Effector memory CD4-positive, alpha-beta T cell (primary cell): ENCODE measurements around the gene KRIT1.
"Not testable (repeated sequence)": the region's sequence is repeated elsewhere in the genome, so short reads cannot be mapped to it uniquely, and the experiment has no call there.

ENCODE experiments used
- DNase-seq, 3 donors: peaks; one replicate each; pipeline ENCODE4 v3.0.0-alpha.2; 2020
- H3K27ac ChIP-seq: 2 replicates; pipeline ENCODE4 v1.7.0; 2013; ENCODE audit warnings: mild to moderate bottlenecking, low read length, moderate library complexity; ENCODE audit not compliant: insufficient read depth, poor library complexity, severe bottlenecking
- H3K27me3 ChIP-seq: replicated peaks from 2 replicates; pipeline ENCODE4 v1.7.0; 2013; ENCODE audit warnings: mild to moderate bottlenecking, low read length; ENCODE audit not compliant: insufficient read depth, control insufficient read depth, poor library complexity, severe bottlenecking
- H3K36me3 ChIP-seq: 2 replicates; pipeline ENCODE4 v1.7.0; 2013; ENCODE audit warnings: mild to moderate bottlenecking, low read length, moderate library complexity; ENCODE audit not compliant: control insufficient read depth, insufficient read depth
- H3K4me1 ChIP-seq: 2 replicates; pipeline ENCODE4 v1.7.0; 2013; ENCODE audit warnings: low read length, mild to moderate bottlenecking; ENCODE audit not compliant: control insufficient read depth, insufficient read depth, poor library complexity, severe bottlenecking
- H3K4me3 ChIP-seq: 2 replicates; pipeline ENCODE4 v1.7.0; 2013; ENCODE audit warnings: low read length, low read depth, mild to moderate bottlenecking; ENCODE audit not compliant: insufficient read depth, poor library complexity, severe bottlenecking
- H3K9me3 ChIP-seq: 2 replicates; pipeline ENCODE4 v1.7.0; 2013; ENCODE audit warnings: mild to moderate bottlenecking, low read length, moderate library complexity; ENCODE audit not compliant: control insufficient read depth

KRIT1 gene

GRCh38 chr7:92276460-92276864 lies 30.7 kb upstream of the KRIT1 start:
- Histone ChIP-seq H3K4me1 (no peaks in the 10 kb centered on the region), H3K36me3 (no peaks in the 10 kb centered on the region), H3K27me3 (no peaks in the 10 kb centered on the region), H3K9me3 (no peaks in the 10 kb centered on the region), H3K4me3 (no peak overlapping the region), H3K27ac (no peak overlapping the region)
- no peak for DNase-seq

GRCh38 chr7:92275327-92275726 lies 29.6 kb upstream of the KRIT1 start:
- H3K27ac ChIP-seq, result no peak overlapping the region
- no peaks in the 10 kb centered on the region for H3K9me3 ChIP-seq
- no peak for DNase-seq
- H3K4me1 ChIP-seq, result no peaks in the 10 kb centered on the region
- H3K27me3 ChIP-seq, result no peaks in the 10 kb centered on the region
- H3K36me3 ChIP-seq, result no peaks in the 10 kb centered on the region
- H3K4me3 ChIP-seq, result no peak overlapping the region

GRCh38 chr7:92268921-92269320 lies 23.2 kb upstream of the KRIT1 start:
- no peak overlapping the region for H3K4me3 ChIP-seq
- no peaks in the 10 kb centered on the region for H3K27me3 ChIP-seq
- H3K9me3 ChIP-seq, result no peaks in the 10 kb centered on the region
- DNase-seq, result no peak
- H3K4me1 ChIP-seq, result no peaks in the 10 kb centered on the region
- no peak overlapping the region for H3K27ac ChIP-seq
- no peaks in the 10 kb centered on the region for H3K36me3 ChIP-seq

GRCh38 chr7:92266415-92267241 lies 20.9 kb upstream of the KRIT1 start:
- no peaks in the 10 kb centered on the region for H3K9me3 ChIP-seq
- DNase-seq, result no peak
- H3K27me3 ChIP-seq, result no peaks in the 10 kb centered on the region
- no peak overlapping the region for H3K4me3 ChIP-seq
- H3K4me1 ChIP-seq, result no peaks in the 10 kb centered on the region
- no peak overlapping the region for H3K27ac ChIP-seq
- no peaks in the 10 kb centered on the region for H3K36me3 ChIP-seq

GRCh38 chr7:92260248-92260781 lies 14.6 kb upstream of the KRIT1 start:
- DNase-seq, result no peak
- no peak overlapping the region for H3K27ac ChIP-seq
- no peak overlapping the region for H3K4me3 ChIP-seq

GRCh38 chr7:92259610-92260247 lies 14.0 kb upstream of the KRIT1 start:
- Histone ChIP-seq H3K4me3 (no peak overlapping the region), H3K27me3 (no peaks in the 10 kb centered on the region), H3K27ac (no peak overlapping the region), H3K9me3 (no peaks in the 10 kb centered on the region), H3K4me1 (no peaks in the 10 kb centered on the region), H3K36me3 (no peaks in the 10 kb centered on the region)
- DNase-seq, result no peak

More at GRCh38 chr7:92260248-92260781, 14.6 kb upstream of the KRIT1 start:
- Histone ChIP-seq H3K4me1 (no peaks in the 10 kb centered on the region), H3K9me3 (no peaks in the 10 kb centered on the region), H3K36me3 (no peaks in the 10 kb centered on the region), H3K27me3 (no peaks in the 10 kb centered on the region)

GRCh38 chr7:92259062-92259461 lies 13.3 kb upstream of the KRIT1 start:
- Histone ChIP-seq H3K27ac (no peak overlapping the region), H3K27me3 (no peaks in the 10 kb centered on the region), H3K9me3 (no peaks in the 10 kb centered on the region), H3K36me3 (no peaks in the 10 kb centered on the region), H3K4me3 (no peak overlapping the region), H3K4me1 (no peaks in the 10 kb centered on the region)
- no peak for DNase-seq

GRCh38 chr7:92255308-92255707 lies 9.6 kb upstream of the KRIT1 start:
- Histone ChIP-seq H3K27me3 (no peaks in the 10 kb centered on the region), H3K4me1 (no peaks in the 10 kb centered on the region), H3K36me3 (no peaks in the 10 kb centered on the region), H3K27ac (no peak overlapping the region), H3K9me3 (no peaks in the 10 kb centered on the region), H3K4me3 (no peak overlapping the region)
- DNase-seq, result no peak

- DNase-seq, H3K9me3 ChIP-seq, H3K27me3 ChIP-seq, H3K4me3 ChIP-seq, H3K4me1 ChIP-seq, H3K36me3 ChIP-seq, H3K27ac ChIP-seq: not testable (repeated sequence)
Measured at GRCh38 chr7:92254800-92255199, 9.1 kb upstream of the KRIT1 start.

GRCh38 chr7:92253251-92253650 lies 7.5 kb upstream of the KRIT1 start:
- Histone ChIP-seq H3K9me3 (no peaks in the 10 kb centered on the region), H3K4me1 (no peaks in the 10 kb centered on the region), H3K4me3 (no peak overlapping the region), H3K27me3 (no peaks in the 10 kb centered on the region), H3K36me3 (no peaks in the 10 kb centered on the region), H3K27ac (no peak overlapping the region)
- DNase-seq, result no peak
